ENCODE results near the gene GDPD5. TPM values are rescaled to one million over a fixed set of nuclear protein-coding genes. Genes with fewer than 3 reads are reported as not detected.

The GDPD5 gene
- total and polyA plus RNA-seq, 9 of the 15 experiments (the other 6 are each of a cell fraction or from before 2014, with no cell fraction given) = 0.32 to 27.3 (median 8.0) TPM

DNA sequence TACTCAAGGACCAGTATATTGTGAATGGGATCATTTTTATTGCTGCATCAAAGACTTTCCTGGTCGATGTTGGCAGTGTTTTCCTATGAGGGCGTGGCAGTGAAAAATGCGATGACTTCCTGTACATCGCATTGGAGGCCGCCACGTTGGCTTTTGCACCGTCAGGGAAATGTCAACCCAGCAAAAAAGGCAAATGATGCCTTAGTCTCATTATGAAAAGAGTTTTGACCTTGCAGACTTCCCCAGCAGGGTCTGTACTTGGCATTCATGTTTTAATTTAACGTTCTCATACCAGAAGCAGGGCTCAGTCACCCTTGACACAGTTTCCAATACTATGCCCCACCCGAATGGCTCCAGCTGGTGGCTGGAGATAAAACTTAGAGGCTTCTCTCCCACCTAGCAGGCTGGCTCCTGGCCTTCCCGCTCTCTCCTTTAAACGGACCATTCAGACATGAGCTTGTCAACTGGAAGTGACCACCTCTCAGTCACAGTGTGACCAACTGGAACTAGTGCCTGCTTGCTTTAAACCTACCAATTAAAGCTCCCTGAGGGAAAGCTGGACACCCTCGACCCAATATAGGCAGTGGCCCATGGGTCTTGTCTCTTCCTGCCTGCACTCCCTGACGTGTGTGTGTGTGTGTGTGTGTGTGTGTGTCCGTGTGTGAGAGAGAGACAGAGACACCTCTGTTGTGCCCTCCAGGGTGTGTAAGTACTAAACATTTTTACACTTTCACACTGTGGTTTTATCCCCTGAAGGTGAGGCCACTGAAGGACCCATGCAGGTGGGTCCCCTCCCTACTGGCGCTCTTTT lies 8.7 kb upstream of the GDPD5 start (continued):
- TF ChIP-seq RAD21 (CRISPR knock-in tag; conservative IDR thresholded peaks at IDR 0.05 in 1 of 2, IDR thresholded peaks at IDR 0.05 in 1 of 2) (peak; percentile 7 to 9; a peak in 1 of 4 replicates), SETDB1 (IDR thresholded peaks at IDR 0.05; ENCODE audit: low read length) (no peak), TCF7 (IDR thresholded peaks at IDR 0.05; ENCODE audit: borderline replicate concordance) (no peak), DDX20 (tag; IDR thresholded peaks at IDR 0.05; ENCODE audit: low read depth) (no peak), MCM2 (IDR thresholded peaks at IDR 0.05; ENCODE audit: low read depth) (no peak), ZZZ3 (IDR thresholded peaks at IDR 0.05) (no peak), MED1 (CRISPR knock-in tag; IDR thresholded peaks at IDR 0.05; ENCODE audit: borderline replicate concordance) (no peak), RBM34 (IDR thresholded peaks at IDR 0.05; ENCODE audit: borderline replicate concordance, insufficient read depth, low read length) (no peak), MTF1 (CRISPR knock-in tag; IDR thresholded peaks at IDR 0.05; ENCODE audit: borderline replicate concordance) (no peak), MYC (IDR thresholded peaks at IDR 0.05; ENCODE audit: low read depth, low read length) (peak; percentile 86), MYC (CRISPR knock-in tag; IDR thresholded peaks at IDR 0.05; ENCODE audit: borderline replicate concordance, low read depth) (no peak), MBD2 (IDR thresholded peaks at IDR 0.05; ENCODE audit: borderline replicate concordance, low read depth) (0 out of 2 replicates have a peak, but pooled peaks have one; percentile 63), POLR2H (tag; IDR thresholded peaks at IDR 0.05; ENCODE audit: low read depth) (no peak; the same call in 1 of the 2 replicates), TEAD4 (IDR thresholded peaks at IDR 0.05; ENCODE audit: low read length) (peak; percentile 95), TEAD4 (CRISPR knock-in tag; IDR thresholded peaks at IDR 0.05; ENCODE audit: borderline replicate concordance) (no peak), SMARCA4 (IDR thresholded peaks at IDR 0.05) (peak; percentile 95), SNRNP70 (optimal IDR thresholded peaks at IDR 0.05; ENCODE audit: low read depth, low read length) (no peak)
- TF ChIP-seq, protein P1, sequence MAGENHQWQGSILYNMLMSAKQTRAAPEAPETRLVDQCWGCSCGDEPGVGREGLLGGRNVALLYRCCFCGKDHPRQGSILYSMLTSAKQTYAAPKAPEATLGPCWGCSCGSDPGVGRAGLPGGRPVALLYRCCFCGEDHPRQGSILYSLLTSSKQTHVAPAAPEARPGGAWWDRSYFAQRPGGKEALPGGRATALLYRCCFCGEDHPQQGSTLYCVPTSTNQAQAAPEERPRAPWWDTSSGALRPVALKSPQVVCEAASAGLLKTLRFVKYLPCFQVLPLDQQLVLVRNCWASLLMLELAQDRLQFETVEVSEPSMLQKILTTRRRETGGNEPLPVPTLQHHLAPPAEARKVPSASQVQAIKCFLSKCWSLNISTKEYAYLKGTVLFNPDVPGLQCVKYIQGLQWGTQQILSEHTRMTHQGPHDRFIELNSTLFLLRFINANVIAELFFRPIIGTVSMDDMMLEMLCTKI (IDR thresholded peaks at IDR 0.05; ENCODE audit: partially characterized antibody) = no peak
- TF ChIP-seq, protein P2, sequence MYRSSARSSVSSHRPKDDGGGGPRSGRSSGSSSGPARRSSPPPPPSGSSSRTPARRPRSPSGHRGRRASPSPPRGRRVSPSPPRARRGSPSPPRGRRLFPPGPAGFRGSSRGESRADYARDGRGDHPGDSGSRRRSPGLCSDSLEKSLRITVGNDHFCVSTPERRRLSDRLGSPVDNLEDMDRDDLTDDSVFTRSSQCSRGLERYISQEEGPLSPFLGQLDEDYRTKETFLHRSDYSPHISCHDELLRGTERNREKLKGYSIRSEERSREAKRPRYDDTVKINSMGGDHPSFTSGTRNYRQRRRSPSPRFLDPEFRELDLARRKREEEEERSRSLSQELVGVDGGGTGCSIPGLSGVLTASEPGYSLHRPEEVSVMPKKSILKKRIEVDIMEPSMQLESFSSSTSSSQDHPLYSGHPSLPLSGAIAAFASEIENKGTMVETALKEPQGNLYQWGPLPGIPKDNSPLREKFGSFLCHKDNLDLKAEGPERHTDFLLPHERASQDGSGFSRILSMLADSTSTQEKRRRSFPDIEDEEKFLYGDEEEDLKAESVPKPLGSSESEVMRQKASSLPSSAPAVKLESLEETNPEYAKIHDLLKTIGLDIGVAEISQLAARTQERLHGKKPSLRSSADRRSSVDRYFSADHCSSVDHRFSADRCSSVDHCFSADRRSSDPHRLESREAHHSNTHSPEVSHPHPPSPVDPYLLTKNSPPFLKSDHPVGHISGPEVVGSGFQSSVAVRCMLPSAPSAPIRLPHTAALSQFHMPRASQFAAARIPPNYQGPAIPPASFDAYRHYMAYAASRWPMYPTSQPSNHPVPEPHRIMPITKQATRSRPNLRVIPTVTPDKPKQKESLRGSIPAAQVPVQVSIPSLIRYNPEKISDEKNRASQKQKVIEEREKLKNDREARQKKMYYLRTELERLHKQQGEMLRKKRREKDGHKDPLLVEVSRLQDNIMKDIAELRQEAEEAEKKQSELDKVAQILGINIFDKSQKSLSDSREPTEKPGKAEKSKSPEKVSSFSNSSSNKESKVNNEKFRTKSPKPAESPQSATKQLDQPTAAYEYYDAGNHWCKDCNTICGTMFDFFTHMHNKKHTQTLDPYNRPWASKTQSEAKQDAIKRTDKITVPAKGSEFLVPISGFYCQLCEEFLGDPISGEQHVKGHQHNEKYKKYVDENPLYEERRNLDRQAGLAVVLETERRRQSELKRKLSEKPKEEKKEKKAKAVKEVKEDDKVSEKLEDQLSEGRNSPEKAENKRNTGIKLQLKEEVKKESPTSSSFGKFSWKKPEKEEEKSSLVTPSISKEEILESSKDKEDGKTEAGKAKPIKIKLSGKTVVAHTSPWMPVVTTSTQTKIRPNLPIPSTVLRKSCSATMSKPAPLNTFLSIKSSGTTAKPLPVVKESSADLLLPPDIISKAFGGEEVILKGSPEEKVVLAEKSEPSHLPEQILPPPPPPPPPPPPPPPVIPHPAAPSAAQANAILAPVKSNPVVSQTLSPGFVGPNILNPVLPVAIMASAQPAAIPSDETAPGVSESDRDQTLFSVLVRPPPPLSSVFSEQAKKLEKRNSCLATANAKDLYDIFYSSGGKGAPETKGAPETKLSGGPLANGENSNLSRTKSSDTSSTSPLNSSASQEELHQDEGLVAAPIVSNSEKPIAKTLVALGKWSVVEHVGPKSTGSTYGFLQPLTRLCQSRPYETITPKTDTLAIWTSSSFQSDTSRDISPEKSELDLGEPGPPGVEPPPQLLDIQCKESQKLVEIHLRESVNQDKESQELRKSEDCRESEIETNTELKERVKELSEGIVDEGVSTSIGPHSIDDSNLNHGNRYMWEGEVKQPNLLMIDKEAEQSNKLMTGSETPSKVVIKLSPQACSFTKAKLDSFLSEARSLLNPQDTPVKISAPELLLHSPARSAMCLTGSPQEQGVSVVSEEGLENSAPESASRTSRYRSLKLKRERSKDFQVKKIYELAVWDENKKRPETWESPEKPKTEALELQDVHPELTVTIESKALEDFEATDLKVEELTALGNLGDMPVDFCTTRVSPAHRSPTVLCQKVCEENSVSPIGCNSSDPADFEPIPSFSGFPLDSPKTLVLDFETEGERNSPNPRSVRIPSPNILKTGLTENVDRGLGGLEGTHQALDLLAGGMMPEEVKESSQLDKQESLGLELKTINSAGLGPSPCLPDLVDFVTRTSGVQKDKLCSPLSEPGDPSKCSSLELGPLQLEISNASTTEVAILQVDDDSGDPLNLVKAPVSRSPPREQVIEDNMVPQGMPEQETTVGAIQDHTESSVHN (IDR thresholded peaks at IDR 0.05; ENCODE audit: borderline replicate concordance in 1 of 2, low read depth in 1 of 2) = peak in 1 of 2 experiments; percentile 17; a peak in 1 of 4 replicates
